Measurements from ENCODE around the gene PROM1.

PROM1 gene

GRCh38 chr4:16110661-16111290 is 27.0 kb upstream of the PROM1 start:
- FAIRE-seq (no peak), DNase-seq (ENCODE audit: low spot score) (no peak)

DNA sequence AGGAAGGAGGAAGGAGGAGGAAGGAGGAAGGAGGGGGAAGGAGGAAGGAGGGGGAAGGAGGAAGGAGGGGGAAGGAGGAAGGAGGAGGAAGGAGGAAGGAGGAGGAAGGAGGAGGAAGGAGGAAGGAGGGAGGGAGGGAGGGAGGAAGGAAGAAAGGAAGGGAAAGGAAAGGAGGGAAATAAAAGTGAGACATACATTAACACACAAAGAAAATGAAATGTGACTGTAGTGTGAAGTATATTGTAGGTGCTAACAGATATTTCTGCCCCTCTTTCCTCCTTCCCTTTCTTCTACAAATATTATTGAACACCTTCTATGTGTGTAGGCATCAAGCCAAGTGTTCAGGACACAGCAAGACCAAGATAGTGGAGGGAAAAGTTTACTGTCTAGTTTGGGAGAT is 26.4 kb upstream of the PROM1 start:
- FAIRE-seq (no peak), DNase-seq (ENCODE audit: low spot score) (no peak)

GRCh38 chr4:16109256-16109655 is 25.4 kb upstream of the PROM1 start:
- FAIRE-seq, result no peak

DNA sequence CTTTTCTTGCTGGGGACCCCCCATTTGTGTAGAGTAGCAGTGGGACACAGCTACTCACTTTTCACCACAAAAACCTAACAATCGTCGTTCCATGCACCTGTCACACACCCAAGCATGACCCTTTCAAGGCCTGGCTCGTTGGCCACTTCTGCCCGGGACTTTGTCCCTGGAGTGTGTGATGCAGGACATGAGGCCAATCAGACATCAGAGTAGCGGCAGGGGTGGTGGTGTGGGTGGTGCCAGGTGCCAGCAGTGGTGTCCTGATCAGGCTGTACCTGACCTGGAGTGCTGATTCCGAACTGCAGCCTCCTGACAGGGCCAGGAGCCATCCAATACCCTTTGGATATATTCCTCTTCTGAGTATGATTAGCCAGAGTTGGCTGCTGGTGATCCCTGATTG is 23.1 kb upstream of the PROM1 start:
- FAIRE-seq, result no peak
- DNase-seq (ENCODE audit: low spot score), result no peak

More at GRCh38 chr4:16109256-16109655, 25.4 kb upstream of the PROM1 start:
- DNase-seq (ENCODE audit: low spot score), result no peak

DNA sequence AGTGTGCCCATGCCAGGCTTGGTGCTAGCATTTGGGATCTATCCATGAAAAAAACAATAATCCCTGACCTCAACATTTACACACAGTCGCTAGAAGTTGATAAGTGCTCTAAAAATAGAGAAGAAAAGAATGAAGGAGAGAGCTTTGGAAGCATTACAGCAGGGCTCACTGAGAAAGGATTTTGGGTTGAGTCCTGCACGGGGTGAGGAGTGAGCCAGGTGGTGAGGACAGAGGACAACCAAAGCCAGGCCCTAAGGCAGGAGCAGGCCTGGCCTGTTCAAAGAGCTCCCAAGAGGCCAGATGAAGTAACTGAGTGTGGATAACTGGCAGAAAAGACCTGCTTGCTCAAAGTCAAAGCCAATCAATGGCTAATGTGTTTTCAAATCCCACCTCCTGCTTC is 20.7 kb upstream of the PROM1 start:
- no peak for DNase-seq (ENCODE audit: low spot score)
- FAIRE-seq, result no peak

GRCh38 chr4:16102356-16102755 is 18.5 kb upstream of the PROM1 start:
- DNase-seq (ENCODE audit: low spot score) (no peak), FAIRE-seq (no peak)

- FAIRE-seq (no peak), DNase-seq (ENCODE audit: low spot score) (no peak)
Measured at GRCh38 chr4:16100833-16101232, 17.0 kb upstream of the PROM1 start.

DNA sequence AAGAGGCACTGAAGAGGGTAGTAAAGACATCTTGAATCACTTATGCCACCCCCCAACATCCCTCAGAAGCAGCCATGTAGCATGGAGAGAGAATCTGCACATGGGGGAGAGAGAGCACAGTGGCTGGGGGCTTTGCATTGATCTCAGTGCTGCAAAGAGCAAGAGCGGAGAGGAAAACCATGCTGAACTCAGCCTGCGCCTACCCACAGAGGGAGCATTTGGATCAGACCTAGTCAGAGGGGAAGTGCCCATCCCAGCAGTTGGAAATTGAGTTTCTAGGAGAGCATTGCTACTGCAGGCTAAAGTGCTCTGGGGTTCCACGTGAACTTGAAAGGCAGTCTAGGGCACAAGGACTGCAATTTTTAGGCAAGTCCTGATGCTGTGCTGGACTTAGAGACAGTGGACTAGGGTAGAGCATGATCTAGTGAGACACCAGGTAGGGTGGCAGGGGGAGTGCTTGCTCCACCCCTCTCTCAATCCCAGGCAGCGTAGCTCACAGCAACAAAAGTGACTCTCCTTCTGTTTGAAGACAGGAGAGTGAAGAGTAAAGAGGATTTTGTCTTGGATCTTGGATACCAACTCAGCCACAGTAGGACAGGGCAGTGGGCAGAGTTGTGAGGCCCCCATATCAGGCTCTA is 9.0 kb upstream of the PROM1 start:
- DNase-seq (ENCODE audit: low spot score) (no peak), FAIRE-seq (no peak)

DNA sequence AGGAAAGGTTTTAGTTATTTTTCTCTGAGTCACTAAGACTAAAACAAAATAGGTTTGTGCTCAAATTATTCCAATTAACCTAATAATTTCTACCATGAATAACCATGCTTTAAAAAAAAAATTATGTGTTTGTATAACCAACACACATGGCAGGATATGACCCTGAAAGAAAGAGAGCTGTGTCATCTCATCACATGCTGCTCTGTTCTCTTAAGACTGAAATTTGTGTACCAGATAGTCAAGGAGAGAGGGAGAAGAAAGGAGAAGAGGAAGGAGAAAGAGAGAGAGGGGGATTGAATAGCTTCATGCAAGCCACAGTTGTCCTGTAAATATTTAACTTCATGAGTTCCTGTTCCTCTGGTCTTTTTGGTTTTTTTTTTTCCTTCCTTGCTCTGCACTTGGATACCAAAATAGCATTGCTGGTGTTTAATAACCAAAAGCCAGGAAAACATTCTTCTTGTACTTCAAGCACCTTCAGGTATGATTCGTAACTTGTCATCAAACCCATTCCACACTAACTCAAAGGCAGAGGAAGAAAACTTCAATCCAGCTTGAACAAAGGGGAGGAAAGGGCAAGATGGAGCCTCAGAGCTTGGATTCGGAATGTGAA is 6.4 kb upstream of the PROM1 start:
- no peak for DNase-seq (ENCODE audit: low spot score)
- FAIRE-seq, result no peak

DNA sequence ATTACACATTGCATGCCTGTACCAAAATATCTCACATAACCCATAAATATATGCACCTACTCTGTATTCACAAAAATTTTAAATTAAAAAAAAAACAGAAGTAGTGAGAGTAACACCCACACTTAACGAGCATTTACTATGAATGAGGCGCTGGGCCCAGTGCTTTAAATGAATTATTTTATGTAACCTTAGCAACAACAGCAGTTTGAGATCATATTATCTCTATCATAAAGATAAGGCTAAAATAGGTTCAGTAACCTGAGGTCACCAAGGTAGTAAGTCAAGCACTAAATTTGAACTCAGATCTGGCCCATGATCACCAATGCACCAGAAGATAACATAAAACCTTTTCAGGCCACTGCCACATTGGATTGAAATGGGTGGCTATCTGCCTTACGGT is 5.3 kb upstream of the PROM1 start:
- FAIRE-seq (no peak), DNase-seq (ENCODE audit: low spot score) (no peak)

- no peak for FAIRE-seq
- no peak for DNase-seq (ENCODE audit: low spot score)
Measured at GRCh38 chr4:16088601-16089000, 4.8 kb upstream of the PROM1 start.

GRCh38 chr4:16085822-16086221 is 2.0 kb upstream of the PROM1 start:
- FAIRE-seq (no peak), DNase-seq (ENCODE audit: low spot score) (no peak)

GRCh38 chr4:16082426-16083240 is 1.2 kb downstream of the PROM1 start:
- FAIRE-seq (no peak), DNase-seq (ENCODE audit: low spot score) (no peak)

- DNase-seq (ENCODE audit: low spot score), result no peak
- no peak for FAIRE-seq
Measured at GRCh38 chr4:16082041-16082425, 1.8 kb downstream of the PROM1 start.

DNA sequence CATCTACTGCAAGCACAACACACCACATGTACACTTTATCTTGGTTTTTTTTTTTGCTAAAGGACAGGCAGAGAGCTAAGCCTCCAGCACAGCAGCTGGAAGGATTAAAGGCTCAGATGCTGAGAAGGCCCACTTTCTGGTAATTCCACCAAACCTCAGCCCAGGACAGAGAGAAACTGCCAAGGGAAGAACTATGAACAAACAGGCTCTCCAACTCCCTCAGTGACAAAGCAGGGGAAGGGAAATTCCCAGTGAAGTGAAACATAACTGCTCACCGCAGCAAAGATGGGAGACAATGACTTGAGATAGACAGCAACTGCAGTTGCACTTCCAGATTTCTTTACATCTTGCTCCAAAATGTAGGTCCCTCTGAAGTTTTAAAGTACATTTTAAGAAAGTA is 4.8 kb downstream of the PROM1 start:
- DNase-seq (ENCODE audit: low spot score) (no peak), FAIRE-seq (no peak)

DNA sequence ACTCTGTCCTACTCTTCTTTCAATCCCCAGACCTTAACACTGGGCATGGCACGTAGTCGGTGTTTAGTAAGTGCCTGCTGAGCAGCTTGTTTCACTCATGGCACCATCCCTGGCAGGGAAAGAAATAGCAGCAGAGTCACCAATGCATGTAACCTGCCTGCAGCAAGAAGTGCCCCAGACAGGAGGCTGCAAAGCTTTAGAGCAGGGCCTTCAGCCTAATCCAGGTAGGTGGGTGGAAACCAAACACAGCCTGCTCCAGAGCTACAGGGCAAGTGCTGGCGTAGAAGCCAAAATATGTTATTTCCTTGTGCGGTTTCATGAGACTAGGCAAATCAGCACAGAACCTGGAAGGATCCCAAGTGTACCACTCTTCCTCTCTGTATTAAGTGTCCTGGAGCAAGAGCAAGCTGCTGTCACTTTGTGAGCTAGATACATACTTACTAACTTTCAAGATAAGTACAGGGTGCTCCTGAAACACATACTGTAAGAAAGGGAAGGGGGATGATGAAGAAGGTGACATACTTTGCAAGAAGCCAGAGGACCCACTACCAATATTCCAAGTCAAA is 5.5 kb downstream of the PROM1 start:
- FAIRE-seq, result no peak
- DNase-seq (ENCODE audit: low spot score), result no peak

DNA sequence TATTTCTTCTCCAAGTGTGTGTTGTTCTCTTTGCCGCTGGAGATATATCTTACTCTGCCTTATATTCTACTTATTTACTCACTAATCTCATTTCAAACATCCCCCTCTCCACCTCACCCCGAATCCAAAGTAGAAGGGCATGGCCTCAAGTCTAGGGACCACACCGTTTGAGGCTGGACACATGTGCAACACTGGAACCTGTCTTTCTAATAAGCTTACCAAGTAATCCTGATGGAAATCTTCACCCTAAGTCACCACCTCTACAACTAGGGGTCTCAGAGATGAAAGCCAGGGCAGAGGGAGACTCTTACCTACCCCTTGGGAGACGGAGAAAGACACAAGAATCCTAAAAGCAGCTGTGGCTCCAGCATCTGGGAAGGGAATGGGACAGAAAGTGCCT is 6.0 kb downstream of the PROM1 start:
- FAIRE-seq (no peak), DNase-seq (ENCODE audit: low spot score) (no peak)

DNA sequence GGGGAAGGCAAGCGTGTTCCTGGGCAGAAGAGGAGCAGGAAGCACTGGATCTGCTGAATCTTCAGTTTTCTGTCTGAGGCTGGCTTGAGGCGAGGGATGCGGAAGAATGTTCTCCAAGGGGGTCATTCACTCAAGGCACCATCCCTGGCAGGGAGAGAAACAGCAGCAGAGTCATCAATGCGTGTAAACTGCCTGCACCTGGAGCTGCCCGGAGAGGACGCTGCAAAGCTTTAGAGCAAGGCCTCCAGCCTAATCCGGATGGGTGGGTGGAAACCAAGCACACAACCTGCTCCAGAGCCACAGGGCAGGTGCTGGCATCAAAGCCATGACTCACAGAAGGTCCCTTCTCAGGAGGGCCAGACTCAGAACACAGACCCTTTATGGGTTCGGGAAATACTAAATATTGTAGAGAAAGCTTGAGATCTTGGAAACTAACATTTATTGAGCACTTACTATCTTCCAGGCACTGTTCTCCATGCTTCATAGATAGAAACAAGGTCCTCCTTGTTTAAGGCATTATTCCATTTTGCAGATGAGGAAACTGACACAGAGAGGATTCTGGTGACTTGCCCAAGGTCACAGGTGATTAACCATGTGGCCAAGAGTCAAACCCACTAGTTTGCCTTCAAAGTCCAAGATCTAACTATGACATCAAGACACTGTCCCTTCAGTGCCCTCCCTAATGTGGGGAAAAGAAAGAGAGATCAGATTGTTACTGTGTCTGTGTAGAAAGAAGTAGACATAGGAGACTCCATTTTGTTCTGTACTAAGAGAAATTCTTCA is 7.7 kb downstream of the PROM1 start:
- FAIRE-seq (no peak), DNase-seq (ENCODE audit: low spot score) (no peak)

DNA sequence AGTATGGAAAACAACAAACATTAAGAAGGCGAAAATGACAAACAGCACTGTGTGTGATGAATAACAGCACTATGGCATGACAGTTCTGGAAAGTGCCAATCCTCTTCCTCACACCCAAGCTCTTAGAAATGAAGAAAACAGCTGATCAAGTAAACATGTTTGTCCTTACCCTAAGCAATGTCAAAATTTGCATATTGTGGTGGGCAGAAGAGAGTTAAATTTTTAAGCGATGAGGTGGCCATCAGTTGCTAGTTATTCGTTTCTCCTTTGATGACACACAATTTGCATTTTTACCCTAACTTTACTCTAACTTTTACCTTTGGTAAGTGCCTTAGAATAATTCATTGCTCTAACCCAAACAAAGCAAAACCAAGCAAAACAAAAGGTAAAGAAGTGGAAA is 8.8 kb downstream of the PROM1 start:
- DNase-seq (ENCODE audit: low spot score), result no peak
- FAIRE-seq, result no peak

- DNase-seq (ENCODE audit: low spot score) (no peak), FAIRE-seq (no peak)
Measured at GRCh38 chr4:16072168-16072567, 11.7 kb downstream of the PROM1 start.

DNA sequence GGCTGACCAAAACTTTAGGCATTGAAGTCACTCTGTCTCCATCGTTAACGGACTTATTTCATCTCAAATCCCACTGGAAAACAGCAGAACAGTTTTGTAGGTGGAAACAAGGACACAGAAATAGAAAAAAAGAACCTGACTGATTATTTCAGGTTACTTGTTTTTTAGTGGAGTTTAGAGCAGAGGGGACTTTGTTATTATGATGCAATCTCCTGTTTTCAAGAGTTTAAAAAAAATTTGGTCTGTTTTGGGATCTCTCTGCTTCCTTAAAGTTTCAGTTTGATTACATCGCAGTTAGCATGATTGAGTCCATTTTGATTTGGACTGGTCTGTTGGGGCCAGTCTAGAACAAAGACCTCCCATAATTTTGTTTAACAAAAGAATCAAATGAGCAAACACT is 13.6 kb downstream of the PROM1 start:
- DNase-seq (ENCODE audit: low spot score) (no peak), FAIRE-seq (no peak)

Measured in urothelium cell line (cell line).